Measurements from ENCODE around the gene UBE2F. TPM values are rescaled to one million over a fixed set of nuclear protein-coding genes. Genes with fewer than 3 reads are reported as not detected.

The UBE2F gene
- polyA plus RNA-seq, 3 donors, result 51.1 to 120 (median 117) TPM

- Histone ChIP-seq H3K27me3 (ENCODE audit: control insufficient read depth in 2 of 2, insufficient read depth in 2 of 2, low read length in 2 of 2) (peaks cover 3 to 19% of the 10 kb centered on the region in 2 donors), H3K9ac (ENCODE audit: insufficient read depth, low read length, poor library complexity, severe bottlenecking) (no peak overlapping the region), H3K27ac (ENCODE audit: low read depth in 1 of 2, low read length in 2 of 2) (no peak overlapping the region), H3K4me1 (ENCODE audit: control insufficient read depth in 1 of 2, insufficient read depth in 2 of 2, low read length in 2 of 2) (peaks cover 17 to 23% of the 10 kb centered on the region in 2 donors), H3K36me3 (replicated peaks in 1 of 2; ENCODE audit: control insufficient read depth in 1 of 2, insufficient read depth in 2 of 2, low read length in 2 of 2) (peaks cover 5% of the 10 kb centered on the region in 2 donors), H4K20me1 (ENCODE audit: insufficient read depth, low read length) (no peaks in the 10 kb centered on the region), H3K79me2 (ENCODE audit: insufficient read depth, low read length) (no peaks in the 10 kb centered on the region), H3K4me2 (replicated peaks; ENCODE audit: extremely low read depth, low read length, poor library complexity, severe bottlenecking) (peak overlapping the region; percentile 93), H3K4me3 (replicated peaks in 1 of 3; ENCODE audit: low read depth in 2 of 3, low read length in 3 of 3) (peak overlapping the region in 1 of 3 experiments; percentile 82), H2AFZ (ENCODE audit: insufficient read depth, low read depth, low read length, poor library complexity, severe bottlenecking) (no peak overlapping the region), H3K9me3 (replicated peaks in 1 of 2; ENCODE audit: control insufficient read depth in 1 of 2, insufficient read depth in 1 of 2, low read length in 2 of 2) (peaks cover 7 to 11% of the 10 kb centered on the region in 2 donors)
- peak overlapping the region in 1 of 7 donors; percentile 89 for H3K27ac Mint-ChIP-seq
- no peak for DNase-seq
- H3K4me1 Mint-ChIP-seq, result peaks cover 22% of the 10 kb centered on the region
- intact Hi-C loops (cut with micrococcal nuclease), result loop anchor here in 1 of 2 donors (5.0 kb wide), 1 partner anchor 92 kb away; the partner anchor contains the start of gene UBE2F
- peaks cover 10 to 26% (median 22%) of the 10 kb centered on the region in 3 donors for H3K27me3 Mint-ChIP-seq (ENCODE audit: low read depth in 3 of 3)
- no peak for TF ChIP-seq CTCF (IDR thresholded peaks at IDR 0.05)
- WGBS (ENCODE audit: insufficient coverage), result 100% methylated on average over 1 of the region's 3 CpGs
- H3K9me3 Mint-ChIP-seq, result peaks cover 20 to 31% (median 27%) of the 10 kb centered on the region in 7 donors
- peaks cover 7 to 10% of the 10 kb centered on the region in 2 donors for H3K36me3 Mint-ChIP-seq
- peak overlapping the region; percentile 81 to 92 for H3K4me3 Mint-ChIP-seq
Measured at GRCh38 chr2:238059505-238059904, 92.7 kb downstream of the UBE2F start.

DNA sequence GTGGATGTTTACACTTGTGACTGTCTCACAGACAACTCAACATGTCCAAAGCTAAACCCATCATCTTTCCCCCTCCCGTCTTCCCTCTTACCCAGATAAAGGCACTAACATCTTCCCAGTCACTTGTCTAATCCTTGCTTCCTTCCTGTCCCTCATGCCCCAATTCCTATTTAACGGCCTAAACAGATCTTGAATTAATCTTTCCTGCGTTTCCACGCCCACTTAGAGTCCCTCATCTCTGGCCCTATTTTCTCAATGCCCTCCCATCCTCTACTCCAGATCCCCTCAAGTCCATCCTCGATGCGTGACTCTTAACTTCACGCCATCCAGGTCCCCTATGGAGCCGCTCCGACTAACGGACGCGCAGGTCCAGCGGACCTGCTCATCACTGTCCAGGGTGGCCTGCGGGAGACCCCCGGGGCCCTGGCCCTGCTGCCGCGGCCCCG is 93.3 kb downstream of the UBE2F start:
- no peak for TF ChIP-seq CTCF (IDR thresholded peaks at IDR 0.05)
- WGBS (ENCODE audit: insufficient coverage), result 1% methylated on average over 18 of the region's 18 CpGs
- H3K4me1 ChIP-seq (ENCODE audit: control insufficient read depth in 1 of 2, insufficient read depth in 2 of 2, low read length in 2 of 2), result peaks cover 17 to 23% of the 10 kb centered on the region in 2 donors
- H3K9me3 Mint-ChIP-seq, result peaks cover 20 to 30% (median 25%) of the 10 kb centered on the region in 7 donors
- peak overlapping the region; percentile 60 to 88 (median 82) for H3K4me3 ChIP-seq (replicated peaks in 1 of 3; ENCODE audit: low read depth in 2 of 3, low read length in 3 of 3)
- no peak for DNase-seq
- H4K20me1 ChIP-seq (ENCODE audit: insufficient read depth, low read length), result no peaks in the 10 kb centered on the region
- H3K27me3 ChIP-seq (ENCODE audit: control insufficient read depth in 2 of 2, insufficient read depth in 2 of 2, low read length in 2 of 2), result peaks cover 3 to 19% of the 10 kb centered on the region in 2 donors
- H3K9ac ChIP-seq (ENCODE audit: insufficient read depth, low read length, poor library complexity, severe bottlenecking), result peak overlapping the region; percentile 91
- H3K4me2 ChIP-seq (replicated peaks; ENCODE audit: extremely low read depth, low read length, poor library complexity, severe bottlenecking), result peak overlapping the region; percentile 93
- no peaks in the 10 kb centered on the region for H3K79me2 ChIP-seq (ENCODE audit: insufficient read depth, low read length)
- H3K36me3 ChIP-seq (replicated peaks in 1 of 2; ENCODE audit: control insufficient read depth in 1 of 2, insufficient read depth in 2 of 2, low read length in 2 of 2), result peaks cover 7 to 10% of the 10 kb centered on the region in 2 donors
- peak overlapping the region; percentile 81 to 92 for H3K4me3 Mint-ChIP-seq
- peak overlapping the region; percentile 66 to 91 for H3K27ac ChIP-seq (ENCODE audit: low read depth in 1 of 2, low read length in 2 of 2)
- peaks cover 11 to 15% of the 10 kb centered on the region in 2 donors for H3K36me3 Mint-ChIP-seq
- H3K27ac Mint-ChIP-seq, result peak overlapping the region; percentile 82 to 95 (median 90)
- peaks cover 10 to 26% (median 22%) of the 10 kb centered on the region in 3 donors for H3K27me3 Mint-ChIP-seq (ENCODE audit: low read depth in 3 of 3)
- H2AFZ ChIP-seq (ENCODE audit: insufficient read depth, low read depth, low read length, poor library complexity, severe bottlenecking), result peak overlapping the region; percentile 91
- peaks cover 7 to 11% of the 10 kb centered on the region in 2 donors for H3K9me3 ChIP-seq (replicated peaks in 1 of 2; ENCODE audit: control insufficient read depth in 1 of 2, insufficient read depth in 1 of 2, low read length in 2 of 2)
- intact Hi-C loops (cut with micrococcal nuclease), result loop anchor here in 1 of 2 donors (2.0 to 5.0 kb wide), 2 partner anchors 91 to 182 kb away; partner anchors contain the start of gene HES6
- H3K4me1 Mint-ChIP-seq, result peaks cover 22% of the 10 kb centered on the region
